ENCODE measurements around the gene ARFRP1. TPM values are rescaled to one million over a fixed set of nuclear protein-coding genes. Genes with fewer than 3 reads are reported as not detected.
"Not testable (repeated sequence)": the region's sequence is repeated elsewhere in the genome, so short reads cannot be mapped to it uniquely, and the experiment has no call there.

Gene ARFRP1
- total RNA-seq, 5 donors from 2014 or later (not counting 1 experiment from before 2014, with no cell fraction given): 58.5 to 102 (median 99.5) TPM

- CTCF ChIA-PET: interaction anchor here in 1 of 2 donors (0.7 kb wide), 1 partner anchor 9 kb away, joined by 3 read pairs; no protein-coding TSS in a partner anchor
- ATAC-seq (replicated peaks in 1 of 4); POLR2A ChIA-PET; H3K4me3 Mint-ChIP-seq; H3K27ac Mint-ChIP-seq; H3K27ac ChIP-seq (ENCODE audit: low read length); DNase-seq; H3K27me3 Mint-ChIP-seq; H3K4me3 ChIP-seq (ENCODE audit: control insufficient read depth in 1 of 2, extremely low read depth in 1 of 2, low read length in 1 of 2); H3K9me3 ChIP-seq; H3K27me3 ChIP-seq (replicated peaks in 1 of 2; ENCODE audit: control insufficient read depth in 2 of 2, extremely low read depth in 1 of 2, insufficient read depth in 2 of 2, low read length in 1 of 2): not testable (repeated sequence)
- 75% methylated on average over 2 of the region's 2 CpGs for WGBS (ENCODE audit: insufficient coverage)
- Mint-ChIP-seq H3K36me3 (peaks cover 36% of the 10 kb centered on the region), H3K4me1 (peaks cover 22 to 44% (median 38%) of the 10 kb centered on the region in 3 donors), H3K9me3 (peaks cover 0 to 12% (median 11%) of the 10 kb centered on the region in 3 donors)
- peaks cover 0 to 27% of the 10 kb centered on the region in 2 donors for H3K36me3 ChIP-seq (ENCODE audit: control insufficient read depth in 2 of 2, extremely low read depth in 1 of 2, insufficient read depth in 1 of 2, low read length in 1 of 2)
- H3K4me1 ChIP-seq (ENCODE audit: control insufficient read depth in 1 of 2, extremely low read depth in 1 of 2, insufficient read depth in 2 of 2, low read length in 2 of 2): peaks cover 9 to 30% of the 10 kb centered on the region in 2 experiments
Observed at GRCh38 chr20:63722967-63723622, 15.3 kb upstream of the ARFRP1 start.

DNA sequence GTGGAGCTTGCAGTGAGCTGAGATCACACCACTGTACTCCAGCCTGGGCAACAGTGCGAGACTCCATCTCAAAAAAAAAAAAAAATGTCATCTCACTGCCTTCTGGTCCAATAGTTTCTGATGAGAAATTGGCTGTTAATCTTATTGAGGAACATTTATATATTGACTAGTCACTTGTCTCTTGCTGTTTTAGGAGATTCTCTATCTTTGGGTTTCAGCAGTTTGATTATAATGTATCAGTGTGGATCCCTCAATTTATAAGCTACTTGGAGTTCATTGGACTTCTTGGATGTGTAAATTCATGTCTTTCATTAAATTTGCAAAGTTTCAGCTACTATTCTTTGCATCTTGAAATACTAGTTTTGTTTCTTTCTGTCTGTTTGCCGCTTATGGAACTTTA is 11.2 kb upstream of the ARFRP1 start:
- ChIA-PET CTCF (interaction anchor here (0.6 to 0.7 kb wide), 2 partner anchors 10 to 66 kb away, joined by 3 to 6 read pairs; no protein-coding TSS in a partner anchor), POLR2A (interaction anchor here in 1 of 2 donors (0.7 kb wide), 1 partner anchor 10 kb away, joined by 6 read pairs; no protein-coding TSS in a partner anchor)
- Histone ChIP-seq H3K27me3 (replicated peaks in 1 of 2; ENCODE audit: control insufficient read depth in 2 of 2, extremely low read depth in 1 of 2, insufficient read depth in 2 of 2, low read length in 1 of 2) (no peaks in the 10 kb centered on the region), H3K4me3 (ENCODE audit: control insufficient read depth in 1 of 2, extremely low read depth in 1 of 2, low read length in 1 of 2) (no peak overlapping the region), H3K4me1 (ENCODE audit: control insufficient read depth in 1 of 2, extremely low read depth in 1 of 2, insufficient read depth in 2 of 2, low read length in 2 of 2) (peaks cover 3 to 19% of the 10 kb centered on the region in 2 experiments), H3K9me3 (no peaks in the 10 kb centered on the region), H3K36me3 (ENCODE audit: control insufficient read depth in 2 of 2, extremely low read depth in 1 of 2, insufficient read depth in 1 of 2, low read length in 1 of 2) (peaks cover 11 to 43% of the 10 kb centered on the region in 2 donors), H3K27ac (ENCODE audit: low read length) (no peak overlapping the region)
- no peak overlapping the region for H3K4me3 Mint-ChIP-seq
- DNase-seq (no peak), ATAC-seq (replicated peaks in 1 of 4) (no peak)
- H3K36me3 Mint-ChIP-seq: peaks cover 57% of the 10 kb centered on the region
- H3K9me3 Mint-ChIP-seq: peaks cover 0 to 15% (median 8%) of the 10 kb centered on the region in 3 donors
- no peaks in the 10 kb centered on the region for H3K27me3 Mint-ChIP-seq
- WGBS (ENCODE audit: insufficient coverage): 100% methylated on average over 1 of the region's 2 CpGs
- H3K4me1 Mint-ChIP-seq: peaks cover 32 to 48% (median 44%) of the 10 kb centered on the region in 3 donors
- peak overlapping the region in 1 of 2 donors; percentile 72 for H3K27ac Mint-ChIP-seq

DNA sequence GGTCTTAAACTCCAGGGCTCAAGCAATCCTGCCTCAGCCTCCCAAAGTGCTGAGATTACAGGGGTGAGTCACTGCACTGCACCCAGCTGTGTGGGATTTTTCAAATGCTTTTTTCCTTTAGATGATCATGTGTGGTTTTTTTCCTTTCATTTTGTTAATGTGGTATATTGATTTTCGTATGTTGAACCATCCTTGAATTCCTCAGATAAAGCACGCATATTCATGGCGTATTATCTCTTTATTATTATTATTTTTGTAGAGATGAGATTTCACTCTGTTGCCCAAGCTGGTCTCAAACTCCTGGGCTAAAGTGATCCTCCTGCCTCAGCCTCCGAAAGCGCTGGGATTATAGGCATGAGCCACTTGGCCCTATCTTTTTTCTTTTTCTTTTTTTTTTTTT is 7.1 kb upstream of the ARFRP1 start:
- H3K9me3 ChIP-seq: no peaks in the 10 kb centered on the region
- POLR2A ChIA-PET: interaction anchor here in 1 of 2 donors (0.7 kb wide), 1 partner anchor 83 kb away, joined by 3 read pairs; no protein-coding TSS in a partner anchor
- Mint-ChIP-seq H3K27me3 (no peaks in the 10 kb centered on the region), H3K4me1 (peaks cover 39 to 55% (median 53%) of the 10 kb centered on the region in 3 donors), H3K4me3 (no peak overlapping the region), H3K27ac (no peak overlapping the region), H3K9me3 (peaks cover 0 to 15% (median 8%) of the 10 kb centered on the region in 3 donors), H3K36me3 (peaks cover 66% of the 10 kb centered on the region)
- ATAC-seq (replicated peaks in 1 of 4): no peak
- peaks cover 6 to 20% of the 10 kb centered on the region in 2 experiments for H3K4me1 ChIP-seq (ENCODE audit: control insufficient read depth in 1 of 2, extremely low read depth in 1 of 2, insufficient read depth in 2 of 2, low read length in 2 of 2)
- DNase-seq: no peak
- H3K36me3 ChIP-seq (ENCODE audit: control insufficient read depth in 2 of 2, extremely low read depth in 1 of 2, insufficient read depth in 1 of 2, low read length in 1 of 2): peaks cover 17 to 52% of the 10 kb centered on the region in 2 donors
- no CpG with 5 or more reads among the region's 5 CpGs for WGBS (ENCODE audit: insufficient coverage)
- CTCF ChIA-PET: no interaction called here
- H3K27ac ChIP-seq (ENCODE audit: low read length): no peak overlapping the region
- H3K27me3 ChIP-seq (replicated peaks in 1 of 2; ENCODE audit: control insufficient read depth in 2 of 2, extremely low read depth in 1 of 2, insufficient read depth in 2 of 2, low read length in 1 of 2): no peaks in the 10 kb centered on the region
- no peak overlapping the region for H3K4me3 ChIP-seq (ENCODE audit: control insufficient read depth in 1 of 2, extremely low read depth in 1 of 2, low read length in 1 of 2)

DNA sequence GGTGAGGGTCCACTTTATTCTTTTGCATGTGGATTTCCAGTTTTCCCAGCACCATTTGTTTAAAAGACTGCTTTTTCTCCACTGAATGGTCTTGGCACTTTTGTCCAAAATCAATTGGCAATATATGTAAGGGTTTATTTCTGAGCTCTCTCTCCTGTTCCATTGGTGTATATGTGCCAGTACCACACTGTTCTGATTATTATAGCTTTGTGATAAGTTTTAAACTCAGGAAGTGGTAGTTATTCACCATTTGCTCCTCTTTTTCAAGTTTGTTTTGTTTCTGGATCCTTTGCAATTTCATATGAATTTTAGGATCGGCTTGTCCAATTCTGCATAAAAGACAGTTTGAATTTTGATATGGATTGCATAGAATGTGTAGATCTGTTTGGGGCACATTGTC is 4.4 kb upstream of the ARFRP1 start:
- Mint-ChIP-seq H3K27me3 (no peaks in the 10 kb centered on the region), H3K27ac (no peak overlapping the region), H3K9me3 (peaks cover 0 to 8% (median 2%) of the 10 kb centered on the region in 3 donors), H3K4me1 (peaks cover 44 to 62% (median 57%) of the 10 kb centered on the region in 3 donors), H3K4me3 (peak overlapping the region in 2 of 3 donors; percentile 0 to 48), H3K36me3 (peaks cover 50% of the 10 kb centered on the region)
- ATAC-seq (replicated peaks in 1 of 4) (no peak), DNase-seq (no peak)
- H3K36me3 ChIP-seq (ENCODE audit: control insufficient read depth in 2 of 2, extremely low read depth in 1 of 2, insufficient read depth in 1 of 2, low read length in 1 of 2): peaks cover 17 to 43% of the 10 kb centered on the region in 2 donors
- CTCF ChIA-PET: interaction anchor here in 1 of 2 donors (0.6 kb wide), 1 partner anchor 136 kb away, joined by 3 read pairs; no protein-coding TSS in a partner anchor
- no CpG with 5 or more reads among the region's 1 CpG for WGBS (ENCODE audit: insufficient coverage)
- POLR2A ChIA-PET: no interaction called here
- no peaks in the 10 kb centered on the region for H3K27me3 ChIP-seq (replicated peaks in 1 of 2; ENCODE audit: control insufficient read depth in 2 of 2, extremely low read depth in 1 of 2, insufficient read depth in 2 of 2, low read length in 1 of 2)
- H3K9me3 ChIP-seq: no peaks in the 10 kb centered on the region
- H3K27ac ChIP-seq (ENCODE audit: low read length): no peak overlapping the region
- no peak overlapping the region for H3K4me3 ChIP-seq (ENCODE audit: control insufficient read depth in 1 of 2, extremely low read depth in 1 of 2, low read length in 1 of 2)
- H3K4me1 ChIP-seq (ENCODE audit: control insufficient read depth in 1 of 2, extremely low read depth in 1 of 2, insufficient read depth in 2 of 2, low read length in 2 of 2): peaks cover 13 to 36% of the 10 kb centered on the region in 2 experiments

GRCh38 chr20:63711085-63711645 is 3.4 kb upstream of the ARFRP1 start:
- no peak overlapping the region for H3K4me3 ChIP-seq (ENCODE audit: control insufficient read depth in 1 of 2, extremely low read depth in 1 of 2, low read length in 1 of 2)
- Mint-ChIP-seq H3K4me1 (peaks cover 48 to 61% (median 59%) of the 10 kb centered on the region in 3 donors), H3K36me3 (peaks cover 47% of the 10 kb centered on the region), H3K9me3 (peaks cover 0 to 6% (median 2%) of the 10 kb centered on the region in 3 donors), H3K27ac (peak overlapping the region; percentile 31 to 34), H3K27me3 (no peaks in the 10 kb centered on the region), H3K4me3 (peak overlapping the region in 1 of 3 donors; percentile 88)
- ATAC-seq (replicated peaks in 1 of 4) (no peak), DNase-seq (no peak)
- ChIA-PET POLR2A (no interaction called here), CTCF (no interaction called here)
- H3K27me3 ChIP-seq (replicated peaks in 1 of 2; ENCODE audit: control insufficient read depth in 2 of 2, extremely low read depth in 1 of 2, insufficient read depth in 2 of 2, low read length in 1 of 2): no peaks in the 10 kb centered on the region
- no peaks in the 10 kb centered on the region for H3K9me3 ChIP-seq
- H3K36me3 ChIP-seq (ENCODE audit: control insufficient read depth in 2 of 2, extremely low read depth in 1 of 2, insufficient read depth in 1 of 2, low read length in 1 of 2): peaks cover 17 to 44% of the 10 kb centered on the region in 2 donors
- H3K4me1 ChIP-seq (ENCODE audit: control insufficient read depth in 1 of 2, extremely low read depth in 1 of 2, insufficient read depth in 2 of 2, low read length in 2 of 2): peaks cover 13 to 47% of the 10 kb centered on the region in 2 experiments
- 95% methylated on average over 7 of the region's 12 CpGs for WGBS (ENCODE audit: insufficient coverage)
- H3K27ac ChIP-seq (ENCODE audit: low read length): no peak overlapping the region

- Mint-ChIP-seq H3K4me1 (peaks cover 46 to 57% (median 51%) of the 10 kb centered on the region in 3 donors), H3K27ac (peak overlapping the region in 1 of 2 donors; percentile 66)
Observed at GRCh38 chr20:63709149-63709527, 1.4 kb upstream of the ARFRP1 start.

More at GRCh38 chr20:63709149-63709527, 1.4 kb upstream of the ARFRP1 start:
- CTCF ChIA-PET: no interaction called here
- 91% methylated on average over 7 of the region's 17 CpGs for WGBS (ENCODE audit: insufficient coverage)
- H3K4me3 ChIP-seq (ENCODE audit: control insufficient read depth in 1 of 2, extremely low read depth in 1 of 2, low read length in 1 of 2): peak overlapping the region; percentile 70 to 82
- H3K9me3 ChIP-seq: no peaks in the 10 kb centered on the region
- no peak overlapping the region for H3K27ac ChIP-seq (ENCODE audit: low read length)
- peaks cover 16 to 53% of the 10 kb centered on the region in 2 donors for H3K36me3 ChIP-seq (ENCODE audit: control insufficient read depth in 2 of 2, extremely low read depth in 1 of 2, insufficient read depth in 1 of 2, low read length in 1 of 2)
- no peaks in the 10 kb centered on the region for H3K27me3 ChIP-seq (replicated peaks in 1 of 2; ENCODE audit: control insufficient read depth in 2 of 2, extremely low read depth in 1 of 2, insufficient read depth in 2 of 2, low read length in 1 of 2)
- H3K4me1 ChIP-seq (ENCODE audit: control insufficient read depth in 1 of 2, extremely low read depth in 1 of 2, insufficient read depth in 2 of 2, low read length in 2 of 2): peaks cover 13 to 54% of the 10 kb centered on the region in 2 experiments
- Mint-ChIP-seq H3K36me3 (peaks cover 36% of the 10 kb centered on the region), H3K4me3 (peak overlapping the region; percentile 77 to 88 (median 78)), H3K9me3 (no peaks in the 10 kb centered on the region), H3K27me3 (no peaks in the 10 kb centered on the region)
- DNase-seq (no peak), ATAC-seq (replicated peaks in 1 of 4) (no peak)
- POLR2A ChIA-PET: no interaction called here
